Left hindlimb (tissue), 1 donor: ENCODE results near the gene DUSP1.

Experiments used
- DNase-seq: peaks from one replicate; pipeline ENCODE4 v3.0.0-alpha.2; 2018

The DUSP1 gene

GRCh38 chr5:172762214-172763119 lies 8.5 kb downstream of the DUSP1 start:
- DNase-seq = no peak

GRCh38 chr5:172760959-172761358 lies 10.0 kb downstream of the DUSP1 start:
- DNase-seq = no peak

GRCh38 chr5:172760136-172760535 lies 10.9 kb downstream of the DUSP1 start:
- no peak for DNase-seq

- DNase-seq = no peak
These were observed 12.2 kb downstream of the DUSP1 start for GRCh38 chr5:172758834-172759149.

GRCh38 chr5:172758077-172758833 lies 12.7 kb downstream of the DUSP1 start:
- DNase-seq = no peak

- no peak for DNase-seq
These were observed 13.5 kb downstream of the DUSP1 start for GRCh38 chr5:172757394-172758010.

- DNase-seq = no peak
These were observed 14.1 kb downstream of the DUSP1 start for GRCh38 chr5:172756764-172757393.

GRCh38 chr5:172754596-172755356 lies 16.2 kb downstream of the DUSP1 start:
- DNase-seq = peak; percentile 8

GRCh38 chr5:172753101-172753500 lies 17.9 kb downstream of the DUSP1 start:
- no peak for DNase-seq

GRCh38 chr5:172751761-172752510 lies 19.1 kb downstream of the DUSP1 start:
- DNase-seq = peak; percentile 20

- DNase-seq = no peak
These were observed 20.9 kb downstream of the DUSP1 start for GRCh38 chr5:172749881-172750633.

- DNase-seq = no peak
These were observed 21.9 kb downstream of the DUSP1 start for GRCh38 chr5:172749076-172749475.

- DNase-seq = peak; percentile 72
These were observed 22.6 kb downstream of the DUSP1 start for GRCh38 chr5:172748341-172748843.

- no peak for DNase-seq
These were observed 23.5 kb downstream of the DUSP1 start for GRCh38 chr5:172747471-172747870.

- no peak for DNase-seq
These were observed 24.3 kb downstream of the DUSP1 start for GRCh38 chr5:172746725-172747124.

GRCh38 chr5:172745838-172746237 lies 25.2 kb downstream of the DUSP1 start:
- DNase-seq = no peak

GRCh38 chr5:172745406-172745805 lies 25.6 kb downstream of the DUSP1 start:
- DNase-seq = no peak

- DNase-seq = no peak
These were observed 26.6 kb downstream of the DUSP1 start for GRCh38 chr5:172744123-172745104.
